ENCODE results near the gene SGSH.

The SGSH gene

GRCh38 chr17:80242505-80242904 is 22.4 kb upstream of the SGSH start:
- DNase-seq: no peak
- TF ChIP-seq CTCF (IDR thresholded peaks at IDR 0.05): no peak

GRCh38 chr17:80237386-80237785 is 17.3 kb upstream of the SGSH start:
- Histone ChIP-seq H3K4me1 (no peaks in the 10 kb centered on the region), H3K27me3 (no peaks in the 10 kb centered on the region), H3K4me3 (no peak overlapping the region), H3K27ac (no peak overlapping the region), H3K9me3 (peaks cover 0 to 12% (median 10%) of the 10 kb centered on the region in 3 donors), H3K36me3 (peaks cover 55 to 86% (median 65%) of the 10 kb centered on the region in 3 donors)
- intact Hi-C loops (cut with DNase I; ENCODE audit: low total_unique reads): no loop called here
- TF ChIP-seq CTCF (IDR thresholded peaks at IDR 0.05): no peak
- no peak for DNase-seq

More at GRCh38 chr17:80242505-80242904, 22.4 kb upstream of the SGSH start:
- Histone ChIP-seq H3K36me3 (peaks cover 56 to 91% (median 70%) of the 10 kb centered on the region in 3 donors), H3K27me3 (no peaks in the 10 kb centered on the region), H3K27ac (no peak overlapping the region), H3K4me1 (no peaks in the 10 kb centered on the region), H3K9me3 (no peaks in the 10 kb centered on the region), H3K4me3 (no peak overlapping the region)
- intact Hi-C loops (cut with DNase I; ENCODE audit: low total_unique reads): no loop called here

GRCh38 chr17:80236911-80237310 is 16.8 kb upstream of the SGSH start:
- TF ChIP-seq CTCF (IDR thresholded peaks at IDR 0.05): no peak
- DNase-seq: no peak

GRCh38 chr17:80233202-80233601 is 13.1 kb upstream of the SGSH start:
- Histone ChIP-seq H3K9me3 (peaks cover 0 to 24% (median 19%) of the 10 kb centered on the region in 3 donors), H3K27me3 (no peaks in the 10 kb centered on the region), H3K36me3 (peaks cover 50 to 89% (median 83%) of the 10 kb centered on the region in 3 donors), H3K4me1 (no peaks in the 10 kb centered on the region), H3K27ac (no peak overlapping the region), H3K4me3 (no peak overlapping the region)
- TF ChIP-seq CTCF (IDR thresholded peaks at IDR 0.05): no peak
- intact Hi-C loops (cut with DNase I; ENCODE audit: low total_unique reads): no loop called here
- no peak for DNase-seq

More at GRCh38 chr17:80236911-80237310, 16.8 kb upstream of the SGSH start:
- intact Hi-C loops (cut with DNase I; ENCODE audit: low total_unique reads): no loop called here
- no peaks in the 10 kb centered on the region for H3K27me3 ChIP-seq
- no peak overlapping the region for H3K4me3 ChIP-seq
- H3K9me3 ChIP-seq: peaks cover 0 to 17% (median 15%) of the 10 kb centered on the region in 3 donors
- H3K4me1 ChIP-seq: no peaks in the 10 kb centered on the region
- H3K27ac ChIP-seq: no peak overlapping the region
- H3K36me3 ChIP-seq: peaks cover 54 to 86% (median 65%) of the 10 kb centered on the region in 3 donors

GRCh38 chr17:80232438-80232837 is 12.3 kb upstream of the SGSH start:
- no peak for TF ChIP-seq CTCF (IDR thresholded peaks at IDR 0.05)
- no peak overlapping the region for H3K4me3 ChIP-seq
- no peak for DNase-seq
- H3K4me1 ChIP-seq: no peaks in the 10 kb centered on the region
- H3K9me3 ChIP-seq: peaks cover 0 to 24% (median 19%) of the 10 kb centered on the region in 3 donors
- H3K27ac ChIP-seq: no peak overlapping the region
- no peaks in the 10 kb centered on the region for H3K27me3 ChIP-seq
- intact Hi-C loops (cut with DNase I; ENCODE audit: low total_unique reads): no loop called here
- peaks cover 44 to 89% (median 83%) of the 10 kb centered on the region in 3 donors for H3K36me3 ChIP-seq

- Histone ChIP-seq H3K27me3 (no peaks in the 10 kb centered on the region), H3K4me3 (no peak overlapping the region), H3K36me3 (peaks cover 35 to 84% (median 74%) of the 10 kb centered on the region in 3 donors), H3K27ac (no peak overlapping the region), H3K9me3 (peaks cover 0 to 21% (median 19%) of the 10 kb centered on the region in 3 donors), H3K4me1 (no peaks in the 10 kb centered on the region)
- no peak for TF ChIP-seq CTCF (IDR thresholded peaks at IDR 0.05)
- no peak for DNase-seq
- intact Hi-C loops (cut with DNase I; ENCODE audit: low total_unique reads): no loop called here
Observed at GRCh38 chr17:80229011-80229410, 8.9 kb upstream of the SGSH start.

Data from tibial artery (tissue), 4 donors.